B cell (primary cell): ENCODE results near the gene B4GALT4. TPM values are rescaled to one million over a fixed set of nuclear protein-coding genes. Genes with fewer than 3 reads are reported as not detected.

ENCODE experiments used
- ATAC-seq: fragments of 200-7000 bp; cut with Tn5 transposase; one replicate; pipeline ENCODE4 v1.10.0; 2021; ENCODE audit warnings: low read depth, mild to moderate bottlenecking, moderate number of reproducible peaks, moderate library complexity
- CTCF ChIA-PET: fragments of 350-600 bp; sonication (Branson Sonifier 250); formaldehyde crosslinking; loops from one replicate; lab custom pipeline; 2021; ENCODE audit warnings: antibody characterized with exemption, inconsistent platforms; lab: Charles Lee
- POLR2A ChIA-PET: fragments of 350-600 bp; sonication (Branson Sonifier 250); formaldehyde crosslinking; loops from one replicate; lab custom pipeline; 2021; ENCODE audit warnings: antibody characterized with exemption; lab: Charles Lee
- DNase-seq: peaks from one replicate; pipeline ENCODE4 v3.0.0; 2013
- H2AFZ ChIP-seq: 2 replicates; pipeline ENCODE4 v1.6.1; 2012; ENCODE audit warnings: mild to moderate bottlenecking, low read depth, low read length; ENCODE audit not compliant: insufficient read depth, poor library complexity, severe bottlenecking
- H3K27ac ChIP-seq, 2 donors: 1 replicate in 1 of 2; 2 replicates in 1 of 2; pipeline ENCODE4 v1.5.1; 2012 to 2013; ENCODE audit warnings: low read length in 2 of 2, mild to moderate bottlenecking in 2 of 2, moderate library complexity in 1 of 2
- H3K27me3 ChIP-seq, 4 experiments: fragments of 200-600 bp in 1 of 4; sonication (generic) in 1 of 4; replicated peaks in 1 of 4; 1 replicate in 2 of 4; 2 replicates in 2 of 4; pipeline versions ENCODE4 v1.6.1 to v1.7.0; 2013 to 2016; ENCODE audit warnings: low read length in 3 of 4, mild to moderate bottlenecking in 2 of 4, mixed read lengths in 1 of 4, moderate library complexity in 1 of 4; ENCODE audit not compliant: insufficient read depth in 4 of 4, control insufficient read depth in 3 of 4; ENCODE audit errors: control extremely low read depth in 1 of 4
- H3K36me3 ChIP-seq, 2 experiments: replicated peaks in 1 of 2; 1 replicate in 1 of 2; 2 replicates in 1 of 2; pipeline versions ENCODE4 v1.6.1 to v1.7.1; 2013; ENCODE audit warnings: low read length in 1 of 2; ENCODE audit not compliant: insufficient read depth in 2 of 2, control insufficient read depth in 1 of 2; ENCODE audit errors: control extremely low read depth in 1 of 2, extremely low read depth in 1 of 2
- H3K4me1 ChIP-seq, 2 donors: fragments of 200-600 bp in 1 of 2; sonication (generic) in 1 of 2; 1 replicate in 1 of 2; 2 replicates in 1 of 2; pipeline versions ENCODE4 v1.5.1 to v1.6.1; 2013 to 2017; ENCODE audit warnings: low read length in 2 of 2; ENCODE audit not compliant: control insufficient read depth in 2 of 2, insufficient read depth in 2 of 2
- H3K4me2 ChIP-seq: replicated peaks from 2 replicates; pipeline ENCODE3; 2012; ENCODE audit warnings: mild to moderate bottlenecking, low read depth, low read length; ENCODE audit not compliant: poor library complexity, severe bottlenecking
- H3K4me3 ChIP-seq, 5 experiments: fragments of 200-600 bp in 1 of 5; sonication (generic) in 1 of 5; 1 replicate in 3 of 5; 2 replicates in 2 of 5; pipeline versions ENCODE4 v1.5.1 to v1.7.0; 2011 to 2016; ENCODE audit warnings: low read length in 4 of 5, mild to moderate bottlenecking in 4 of 5, low read depth in 2 of 5, control low read depth in 1 of 5, moderate library complexity in 1 of 5; ENCODE audit not compliant: insufficient read depth in 1 of 5; ENCODE audit errors: control extremely low read depth in 1 of 5, extremely low read depth in 1 of 5
- H3K79me2 ChIP-seq: fragments of 200-600 bp; sonication (generic); one replicate; pipeline ENCODE4 v1.6.0; 2016; ENCODE audit warnings: low read length; ENCODE audit not compliant: control insufficient read depth, insufficient read depth
- H3K9ac ChIP-seq: fragments of 200-600 bp; sonication (generic); 2 replicates; pipeline ENCODE4 v1.6.1; 2017; ENCODE audit warnings: mild to moderate bottlenecking, low read length, moderate library complexity
- H3K9me3 ChIP-seq, 3 donors: one replicate each; pipeline versions ENCODE4 v1.6.1 to v1.7.1; 2013; ENCODE audit warnings: low read length in 2 of 3; ENCODE audit not compliant: control insufficient read depth in 2 of 3, insufficient read depth in 1 of 3; ENCODE audit errors: control extremely low read depth in 1 of 3
- H4K20me1 ChIP-seq: 2 replicates; pipeline ENCODE4 v1.6.0; 2012; ENCODE audit warnings: mild to moderate bottlenecking, low read length; ENCODE audit not compliant: insufficient read depth, control insufficient read depth, poor library complexity, severe bottlenecking
- H3K27ac Mint-ChIP-seq: one replicate; pipeline ENCODE4 v1.8.0; 2021; ENCODE audit warnings: mixed read lengths
- H3K27me3 Mint-ChIP-seq: one replicate; pipeline ENCODE4 v1.8.0; 2021; ENCODE audit warnings: mixed read lengths
- H3K4me1 Mint-ChIP-seq: one replicate; pipeline ENCODE4 v1.8.0; 2021; ENCODE audit warnings: mixed read lengths
- H3K4me3 Mint-ChIP-seq: one replicate; pipeline ENCODE4 v1.8.0; 2021; ENCODE audit warnings: mixed read lengths
- H3K9me3 Mint-ChIP-seq: one replicate; pipeline ENCODE4 v1.8.0; 2022; ENCODE audit warnings: mixed read lengths; ENCODE audit not compliant: insufficient read depth
- CTCF ChIP-seq: fragments of 200-600 bp; IDR thresholded peaks from one replicate; pipeline ENCODE4 v1.8.0; 2022; ENCODE audit warnings: antibody characterized with exemption, mild to moderate bottlenecking
- EZH2 ChIP-seq: IDR thresholded peaks from 2 replicates; pipeline ENCODE4 v1.6.1; 2012; ENCODE audit warnings: borderline replicate concordance, low read depth, mild to moderate bottlenecking, moderate library complexity, low read length; ENCODE audit not compliant: insufficient read depth, poor library complexity, severe bottlenecking
- WGBS: methylation state at CpG from one replicate; pipeline ENCODE4 v1.1.5; 2013; ENCODE audit warnings: missing lambda C conversion rate; ENCODE audit not compliant: insufficient coverage; 5-methylcytosine and 5-hydroxymethylcytosine counted together
- intact Hi-C: fragments of 100-400 bp; cut with micrococcal nuclease; formaldehyde crosslinking; loops from one replicate; pipeline ENCODE4 v1.10.0; 2022
- polyA plus RNA-seq: library from polyadenylated mRNA; depleted of rRNA; stranded (reverse); fragments of >200 nt; gene quantifications from 2 replicates; pipeline ENCODE4 v1.2.3, GENCODE V29; 2012
- total RNA-seq, 2 donors: library from RNA; stranded (reverse); fragments of 120-200 nt in 1 of 2; gene quantifications; 1 replicate in 1 of 2; 2 replicates in 1 of 2; pipeline versions ENCODE4 v1.2.3 to v1.2.4, GENCODE V29; 2013 to 2022

Gene B4GALT4
- total and polyA plus RNA-seq, 2 donors (not counting 1 experiment from before 2014, with no cell fraction given), result 7.1 to 21.9 TPM

GRCh38 chr3:119205685-119206084, 35.0 kb downstream of the B4GALT4 start:
- no peaks in the 10 kb centered on the region for H3K27me3 Mint-ChIP-seq
- H3K4me3 ChIP-seq, result no peak overlapping the region
- no peak overlapping the region for H3K27ac Mint-ChIP-seq
- H4K20me1 ChIP-seq, result no peaks in the 10 kb centered on the region
- no peaks in the 10 kb centered on the region for H3K27me3 ChIP-seq
- ATAC-seq, result no peak
- no peaks in the 10 kb centered on the region for H3K79me2 ChIP-seq
- no peak for DNase-seq
- H3K36me3 ChIP-seq, result peaks cover 1 to 6% of the 10 kb centered on the region in 2 experiments
- intact Hi-C loops, result no loop called here
- H3K4me3 Mint-ChIP-seq, result no peak overlapping the region
- H3K9me3 ChIP-seq, result no peaks in the 10 kb centered on the region
- WGBS, result 88% methylated on average over 4 of the region's 5 CpGs
- no peak overlapping the region for H2AFZ ChIP-seq
- no peak overlapping the region for H3K4me2 ChIP-seq
- H3K9me3 Mint-ChIP-seq, result no peaks in the 10 kb centered on the region
- no peaks in the 10 kb centered on the region for H3K4me1 Mint-ChIP-seq
- no peaks in the 10 kb centered on the region for H3K4me1 ChIP-seq
- ChIA-PET POLR2A (no interaction called here), CTCF (no interaction called here)
- no peak overlapping the region for H3K27ac ChIP-seq
- H3K9ac ChIP-seq, result no peak overlapping the region
- no peak for TF ChIP-seq CTCF
- no peak for TF ChIP-seq EZH2

GRCh38 chr3:119205209-119205608, 35.5 kb downstream of the B4GALT4 start:
- 84% methylated on average over 5 of the region's 8 CpGs for WGBS
- Histone ChIP-seq H3K9me3 (no peaks in the 10 kb centered on the region), H3K27me3 (no peaks in the 10 kb centered on the region), H3K36me3 (peaks cover 1 to 3% of the 10 kb centered on the region in 2 experiments), H3K4me2 (no peak overlapping the region), H3K9ac (no peak overlapping the region), H3K79me2 (no peaks in the 10 kb centered on the region), H2AFZ (no peak overlapping the region), H4K20me1 (no peaks in the 10 kb centered on the region), H3K4me1 (no peaks in the 10 kb centered on the region), H3K4me3 (no peak overlapping the region), H3K27ac (no peak overlapping the region)
- Mint-ChIP-seq H3K27ac (no peak overlapping the region), H3K27me3 (no peaks in the 10 kb centered on the region), H3K4me1 (no peaks in the 10 kb centered on the region), H3K9me3 (no peaks in the 10 kb centered on the region), H3K4me3 (no peak overlapping the region)
- ATAC-seq, result no peak
- TF ChIP-seq CTCF, result no peak
- TF ChIP-seq EZH2, result no peak
- intact Hi-C loops, result no loop called here
- no peak for DNase-seq
- CTCF ChIA-PET, result no interaction called here
- POLR2A ChIA-PET, result no interaction called here
